ENCODE measurements around the gene CYBA. TPM values are rescaled to one million over a fixed set of nuclear protein-coding genes. Genes with fewer than 3 reads are reported as not detected.

Gene CYBA
- total and polyA plus RNA-seq, 10 of the 15 experiments (the other 5 are each of a cell fraction or from before 2014, with no cell fraction given), result 0.55 to 598 (median 258) TPM

- TF ChIP-seq REST (IDR thresholded peaks at IDR 0.05; ENCODE audit: low read depth, low read length) (peak; percentile 29; the same call in 1 of the 2 replicates), LARP7 (IDR thresholded peaks at IDR 0.05) (no peak), NRF1 (conservative IDR thresholded peaks at IDR 0.05; ENCODE audit: low read depth, low read length) (no peak), MYB (IDR thresholded peaks at IDR 0.05; ENCODE audit: borderline replicate concordance, low read depth, low read length) (no peak), CREB1 (IDR thresholded peaks at IDR 0.05; ENCODE audit: low read depth) (peak; percentile 62; the same call in 1 of the 2 replicates), SRF (IDR thresholded peaks at IDR 0.05; ENCODE audit: low read depth in 2 of 2, low read length in 2 of 2) (0 out of 4 replicates have a peak, but pooled peaks of 1 of the 2 experiments have one; percentile 67), RFX5 (IDR thresholded peaks at IDR 0.05; ENCODE audit: low read depth, low read length) (no peak), MTA3 (IDR thresholded peaks at IDR 0.05; ENCODE audit: borderline replicate concordance, low read length) (no peak; the same call in 1 of the 2 replicates), MTA2 (IDR thresholded peaks at IDR 0.05; ENCODE audit: low read depth) (peak; percentile 81), SPI1 (IDR thresholded peaks at IDR 0.05; ENCODE audit: borderline replicate concordance, insufficient read depth, low read depth, low read length) (peak; percentile 100), IRF4 (IDR thresholded peaks at IDR 0.05; ENCODE audit: low read depth, low read length) (peak; percentile 96), PRDM15 (CRISPR knock-in tag; IDR thresholded peaks at IDR 0.05) (no peak), NFYB (IDR thresholded peaks at IDR 0.05; ENCODE audit: insufficient read depth, low read depth, low read length) (no peak), ATF7 (IDR thresholded peaks at IDR 0.05; ENCODE audit: low read depth) (peak; percentile 82), FOXK2 (IDR thresholded peaks at IDR 0.05) (peak; percentile 62), SIX5 (IDR thresholded peaks at IDR 0.05; ENCODE audit: low read depth, low read length, severe bottlenecking) (no peak), RELA (IDR thresholded peaks at IDR 0.05; ENCODE audit: borderline replicate concordance, partially characterized antibody) (no peak), NR2C1 (IDR thresholded peaks at IDR 0.05) (no peak), ASH2L (IDR thresholded peaks at IDR 0.05; ENCODE audit: borderline replicate concordance, low read depth) (no peak), CTCF (IDR thresholded peaks at IDR 0.05 in 2 of 3, conservative IDR thresholded peaks at IDR 0.05 in 1 of 3; ENCODE audit: control insufficient read depth in 2 of 3, extremely low read depth in 1 of 3, insufficient read depth in 1 of 3, low read depth in 3 of 3, low read length in 3 of 3) (no peak), ZNF384 (IDR thresholded peaks at IDR 0.05; ENCODE audit: borderline replicate concordance, low read depth, low read length) (no peak), NBN (IDR thresholded peaks at IDR 0.05) (peak; percentile 87; the same call in 1 of the 2 replicates)
These were observed 31.0 kb upstream of the CYBA start (continued) for GRCh38 chr16:88681709-88682451.

All from GM12878 (cell line).